Stimulated activated effector memory CD8-positive, alpha-beta T cell treated with anti-CD3 and anti-CD28 coated beads, Interleukin-12 subunit alpha, Interleukin-12 subunit beta, amount 100 ng/mL, for 72 hours (primary cell): ENCODE data around the gene ASIC1.

ENCODE experiments used
- ATAC-seq: fragments of 150-1000 bp; cut with Tn5 transposase; 2 replicates; pipeline ENCODE4 v1.10.0; 2021
- DNase-seq, 2 donors: peaks; one replicate each; pipeline ENCODE4 v3.0.0; 2021 to 2022; ENCODE audit warnings: low spot score in 2 of 2
- H3K27ac Mint-ChIP-seq: one replicate; pipeline ENCODE4 v1.8.0; 2022; ENCODE audit warnings: mild to moderate bottlenecking, mixed read lengths
- H3K36me3 Mint-ChIP-seq: one replicate; pipeline ENCODE4 v1.8.0; 2022; ENCODE audit warnings: mild to moderate bottlenecking, mixed read lengths
- H3K4me1 Mint-ChIP-seq: one replicate; pipeline ENCODE4 v1.8.0; 2022; ENCODE audit warnings: mixed read lengths
- H3K4me3 Mint-ChIP-seq: one replicate; pipeline ENCODE4 v1.8.0; 2022; ENCODE audit warnings: mild to moderate bottlenecking, mixed read lengths
- H3K9me3 Mint-ChIP-seq: one replicate; pipeline ENCODE4 v1.8.0; 2022; ENCODE audit warnings: mixed read lengths

The ASIC1 gene

DNA sequence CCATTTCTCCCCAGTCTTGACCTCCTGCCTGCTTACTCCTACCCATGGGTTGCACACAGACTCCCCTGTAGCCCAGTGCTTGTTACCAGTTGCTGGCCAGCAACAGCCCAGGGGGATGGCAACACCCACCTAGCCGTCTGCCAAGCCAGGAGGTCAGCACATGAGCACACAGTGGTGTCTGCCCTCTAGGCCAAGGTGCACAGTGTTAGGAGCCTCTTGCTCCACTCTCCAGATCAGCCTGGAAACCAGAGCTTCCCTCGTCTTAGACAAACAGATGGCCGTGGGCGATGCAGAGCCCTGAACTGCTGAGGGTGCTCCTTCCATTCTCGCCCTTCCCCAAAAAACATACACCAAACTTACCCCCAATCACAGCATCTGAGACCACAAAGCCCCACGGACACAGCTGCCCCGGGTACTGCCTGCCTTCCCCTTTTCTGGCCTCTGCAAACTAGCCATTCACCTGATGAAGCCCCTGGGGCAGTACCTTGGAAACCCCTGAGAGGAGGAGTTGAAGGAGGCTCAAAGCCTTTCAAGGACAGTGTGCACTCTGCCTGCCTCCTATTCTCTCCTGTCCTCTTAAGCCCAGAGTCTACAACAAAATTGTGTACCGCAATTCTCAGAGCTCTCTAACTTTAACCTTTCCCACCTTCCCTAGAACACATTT lies 45.4 kb downstream of the ASIC1 start:
- no peak for ATAC-seq

GRCh38 chr12:50103351-50103750 lies 46.0 kb downstream of the ASIC1 start:
- peak overlapping the region; percentile 82 for H3K27ac Mint-ChIP-seq
- H3K4me3 Mint-ChIP-seq: no peak overlapping the region
- ATAC-seq: no peak
- H3K4me1 Mint-ChIP-seq: peaks cover 6% of the 10 kb centered on the region
- no peak for DNase-seq
- H3K36me3 Mint-ChIP-seq: peaks cover 35% of the 10 kb centered on the region
- no peaks in the 10 kb centered on the region for H3K9me3 Mint-ChIP-seq

More for the DNA sequence above, 45.4 kb downstream of the ASIC1 start:
- Mint-ChIP-seq H3K9me3 (no peaks in the 10 kb centered on the region), H3K4me3 (no peak overlapping the region), H3K36me3 (peaks cover 41% of the 10 kb centered on the region), H3K4me1 (peaks cover 6% of the 10 kb centered on the region), H3K27ac (peak overlapping the region; percentile 82)
- DNase-seq: no peak

DNA sequence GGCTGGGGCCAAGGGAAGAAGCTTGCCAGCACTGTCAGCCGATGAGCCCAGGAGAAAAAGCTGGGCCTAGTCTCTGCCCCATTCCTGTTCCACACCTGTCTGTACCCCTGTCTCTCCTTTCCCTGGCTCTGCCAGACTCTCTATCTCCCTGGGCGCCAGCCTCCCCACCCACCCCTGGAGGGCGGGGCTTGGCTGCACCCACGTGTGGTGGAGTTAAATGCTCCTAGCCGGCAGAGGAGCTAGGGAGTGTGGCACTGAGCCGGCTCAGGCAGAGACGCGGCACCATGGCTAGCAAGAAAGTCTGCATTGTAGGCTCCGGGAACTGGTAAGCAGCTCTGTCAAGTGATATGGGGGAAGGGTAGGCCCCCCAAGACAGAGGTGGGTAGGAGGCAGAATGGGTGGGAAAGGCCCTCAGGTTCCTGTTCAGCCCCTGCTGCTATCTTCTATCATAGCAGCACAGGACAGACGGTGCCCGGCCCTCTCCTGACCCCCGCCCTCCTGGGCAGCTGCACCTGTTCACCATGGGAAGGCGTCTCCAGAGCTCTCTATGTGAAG lies 46.4 kb downstream of the ASIC1 start, which contains the start of gene GPD1:
TSS of gene GPD1 (plus strand) at position 242 of the 555 bp plus-strand sequence. CDS start at position 285, 43 bp downstream.
- Mint-ChIP-seq H3K4me1 (peaks cover 6% of the 10 kb centered on the region), H3K4me3 (no peak within 1 kb of the TSS), H3K36me3 (peaks cover 30% of the 10 kb centered on the region), H3K27ac (peak within 1 kb of the TSS; percentile 82), H3K9me3 (no peaks in the 10 kb centered on the region)
- no peak for DNase-seq
- peak; percentile 55 for ATAC-seq

- Mint-ChIP-seq H3K36me3 (peaks cover 21% of the 10 kb centered on the region), H3K9me3 (no peaks in the 10 kb centered on the region), H3K4me1 (peaks cover 6% of the 10 kb centered on the region), H3K27ac (peak overlapping the region; percentile 70), H3K4me3 (no peak overlapping the region)
- no peak for ATAC-seq
- DNase-seq: no peak
Measured at GRCh38 chr12:50104417-50105366, 47.3 kb downstream of the ASIC1 start.

- H3K36me3 Mint-ChIP-seq: peaks cover 11% of the 10 kb centered on the region
- no peak overlapping the region for H3K27ac Mint-ChIP-seq
- ATAC-seq (no peak), DNase-seq (no peak)
- no peaks in the 10 kb centered on the region for H3K9me3 Mint-ChIP-seq
- H3K4me3 Mint-ChIP-seq: no peak overlapping the region
- H3K4me1 Mint-ChIP-seq: peaks cover 17% of the 10 kb centered on the region
Measured at GRCh38 chr12:50105913-50106450, 48.6 kb downstream of the ASIC1 start.

DNA sequence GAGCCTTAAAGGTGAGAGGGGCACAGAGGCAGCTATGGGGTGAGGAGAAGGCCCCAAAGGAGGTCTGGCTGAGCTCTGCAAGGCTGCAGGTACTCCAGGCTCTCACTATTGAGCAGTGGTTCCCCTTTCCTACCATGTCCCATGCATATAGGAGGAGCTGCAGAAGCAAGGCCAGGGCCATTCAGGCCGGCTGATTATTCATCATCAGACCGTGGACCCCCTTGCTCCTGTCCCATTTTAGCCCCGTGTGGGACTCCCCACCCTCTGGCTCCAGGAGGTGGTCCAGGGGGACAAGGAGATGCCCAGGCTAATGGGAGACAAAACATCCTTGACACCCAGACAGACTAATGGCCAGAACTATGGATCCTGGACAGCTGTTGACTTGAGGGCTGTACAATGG lies 49.5 kb downstream of the ASIC1 start:
- Mint-ChIP-seq H3K27ac (no peak overlapping the region), H3K4me1 (peaks cover 25% of the 10 kb centered on the region), H3K4me3 (no peak overlapping the region), H3K36me3 (peaks cover 9% of the 10 kb centered on the region), H3K9me3 (no peaks in the 10 kb centered on the region)
- ATAC-seq (no peak), DNase-seq (no peak)

DNA sequence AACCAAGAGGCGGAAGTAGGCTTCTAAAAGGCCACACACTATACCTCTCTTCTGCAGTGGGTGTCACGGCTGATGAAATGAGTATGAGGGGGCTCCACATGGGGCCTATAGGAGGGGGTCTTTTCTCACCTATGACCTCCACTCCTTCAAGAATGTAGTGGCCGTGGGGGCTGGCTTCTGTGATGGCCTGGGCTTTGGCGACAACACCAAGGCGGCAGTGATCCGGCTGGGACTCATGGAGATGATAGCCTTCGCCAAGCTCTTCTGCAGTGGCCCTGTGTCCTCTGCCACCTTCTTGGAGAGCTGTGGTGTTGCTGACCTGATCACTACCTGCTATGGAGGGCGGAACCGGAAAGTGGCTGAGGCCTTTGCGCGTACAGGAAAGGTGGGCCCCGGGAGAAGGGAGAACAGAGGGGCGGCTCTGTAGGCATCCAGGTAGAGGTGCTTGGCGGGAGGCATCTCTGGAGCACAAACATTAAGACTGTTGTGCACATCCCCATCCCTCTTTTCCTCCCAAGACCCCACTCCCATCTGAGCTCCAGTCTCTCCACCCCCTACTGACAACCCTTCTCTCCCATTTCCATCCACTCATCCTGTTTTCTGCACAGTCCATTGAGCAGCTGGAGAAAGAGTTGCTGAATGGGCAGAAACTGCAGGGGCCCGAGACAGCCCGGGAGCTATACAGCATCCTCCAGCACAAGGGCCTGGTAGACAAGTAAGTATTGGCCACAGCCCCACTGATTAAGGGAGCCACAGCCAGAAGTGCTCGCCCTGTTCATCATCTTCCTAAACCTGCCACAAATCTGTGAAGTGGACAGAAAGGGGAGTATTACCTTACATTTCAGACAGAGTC lies 50.2 kb downstream of the ASIC1 start:
- Mint-ChIP-seq H3K4me3 (no peak overlapping the region), H3K4me1 (peaks cover 25% of the 10 kb centered on the region), H3K9me3 (no peaks in the 10 kb centered on the region), H3K36me3 (peaks cover 9% of the 10 kb centered on the region), H3K27ac (no peak overlapping the region)
- DNase-seq (no peak), ATAC-seq (no peak)

DNA sequence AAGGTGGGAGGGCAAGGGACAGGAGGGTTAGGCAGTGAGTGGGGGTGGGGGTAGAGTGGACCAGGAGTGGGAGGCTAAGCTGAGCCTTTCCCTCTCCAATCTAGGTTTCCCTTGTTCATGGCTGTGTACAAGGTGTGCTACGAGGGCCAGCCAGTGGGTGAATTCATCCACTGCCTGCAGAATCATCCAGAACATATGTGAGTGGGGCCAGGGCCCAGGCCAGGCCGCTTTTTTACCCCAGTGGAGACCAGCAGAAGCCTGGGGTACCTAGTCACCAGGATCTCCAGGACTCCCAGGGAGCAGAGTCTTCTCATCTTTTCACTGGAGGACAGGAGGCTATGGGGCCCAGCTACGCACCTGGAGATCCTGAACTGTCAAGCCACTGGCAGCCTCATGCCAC lies 51.9 kb downstream of the ASIC1 start:
- H3K27ac Mint-ChIP-seq: peak overlapping the region; percentile 61
- no peak overlapping the region for H3K4me3 Mint-ChIP-seq
- peaks cover 16% of the 10 kb centered on the region for H3K36me3 Mint-ChIP-seq
- ATAC-seq (no peak), DNase-seq (no peak)
- H3K9me3 Mint-ChIP-seq: no peaks in the 10 kb centered on the region
- peaks cover 21% of the 10 kb centered on the region for H3K4me1 Mint-ChIP-seq

GRCh38 chr12:50110127-50110761 lies 52.8 kb downstream of the ASIC1 start:
- ATAC-seq: no peak
- H3K27ac Mint-ChIP-seq: peak overlapping the region; percentile 95
- peak overlapping the region; percentile 95 for H3K4me3 Mint-ChIP-seq
- DNase-seq: no peak
- peaks cover 25% of the 10 kb centered on the region for H3K36me3 Mint-ChIP-seq
- H3K4me1 Mint-ChIP-seq: peaks cover 26% of the 10 kb centered on the region
- no peaks in the 10 kb centered on the region for H3K9me3 Mint-ChIP-seq

GRCh38 chr12:50110762-50111351 lies 53.5 kb downstream of the ASIC1 start:
- Mint-ChIP-seq H3K4me3 (peak overlapping the region; percentile 95), H3K9me3 (no peaks in the 10 kb centered on the region), H3K4me1 (peaks cover 32% of the 10 kb centered on the region), H3K27ac (peak overlapping the region; percentile 95), H3K36me3 (peaks cover 31% of the 10 kb centered on the region)
- ATAC-seq (no peak), DNase-seq (peak; percentile 9 to 65)

GRCh38 chr12:50111395-50111692 lies 53.9 kb downstream of the ASIC1 start:
- no peaks in the 10 kb centered on the region for H3K9me3 Mint-ChIP-seq
- peaks cover 37% of the 10 kb centered on the region for H3K4me1 Mint-ChIP-seq
- DNase-seq: no peak
- peak overlapping the region; percentile 95 for H3K4me3 Mint-ChIP-seq
- peak overlapping the region; percentile 95 for H3K27ac Mint-ChIP-seq
- ATAC-seq: no peak
- peaks cover 35% of the 10 kb centered on the region for H3K36me3 Mint-ChIP-seq

- ATAC-seq (peak; percentile 90), DNase-seq (peak; percentile 99 to 100)
- peak within 1 kb of the TSS; percentile 95 for H3K27ac Mint-ChIP-seq
- no peaks in the 10 kb centered on the region for H3K9me3 Mint-ChIP-seq
- H3K4me3 Mint-ChIP-seq: peak within 1 kb of the TSS; percentile 95
- peaks cover 40% of the 10 kb centered on the region for H3K4me1 Mint-ChIP-seq
- peaks cover 39% of the 10 kb centered on the region for H3K36me3 Mint-ChIP-seq
Measured at GRCh38 chr12:50111693-50112455, 54.5 kb downstream of the ASIC1 start, which contains the start of gene COX14. COX14 (plus strand) TSS chr12:50112236; CDS start chr12:50120044, 7,808 bp downstream.

- Mint-ChIP-seq H3K9me3 (no peaks in the 10 kb centered on the region), H3K4me3 (peak overlapping the region; percentile 95), H3K4me1 (peaks cover 46% of the 10 kb centered on the region), H3K27ac (peak overlapping the region; percentile 95), H3K36me3 (peaks cover 47% of the 10 kb centered on the region)
- no peak for ATAC-seq
- no peak for DNase-seq
Measured at GRCh38 chr12:50112456-50113218, 55.2 kb downstream of the ASIC1 start.
